D721Med (cell line): Measurements from ENCODE around the gene SEBOX.

ENCODE experiments used
- DNase-seq: peaks from one replicate; pipeline ENCODE4 v3.0.0; 2011; ENCODE audit warnings: low spot score; ENCODE audit not compliant: insufficient read length
- FAIRE-seq: peaks from 2 replicates; lab custom pipeline; 2011; peaks lifted over from hg19 to GRCh38; lab: Jason Lieb, UNC
- CTCF ChIP-seq: IDR thresholded peaks from 2 replicates; pipeline ENCODE4 v1.5.1; 2012; ENCODE audit warnings: mild to moderate bottlenecking, control low read depth; ENCODE audit not compliant: insufficient read depth; ENCODE audit errors: missing control alignments

SEBOX gene

DNA sequence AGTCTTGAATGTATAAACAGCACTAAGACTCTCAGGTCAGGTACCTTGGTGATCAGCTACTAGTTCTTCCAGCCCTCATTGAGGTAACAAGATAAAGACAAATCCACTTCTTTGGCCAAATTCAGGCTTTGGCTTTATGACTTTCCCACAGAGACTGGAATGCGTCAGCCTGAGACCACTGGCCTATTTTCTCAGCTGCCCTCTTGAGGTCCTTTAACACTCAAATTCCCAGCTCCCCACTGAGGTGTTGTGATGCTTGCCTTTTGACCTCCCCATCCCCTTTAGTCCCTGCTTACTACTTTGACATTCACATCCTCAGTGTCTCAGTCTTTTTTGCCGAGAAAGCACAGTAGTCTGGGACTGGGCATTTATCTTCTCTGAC is 18.8 kb downstream of the SEBOX start:
- FAIRE-seq = no peak
- DNase-seq = no peak
- no peak for TF ChIP-seq CTCF

DNA sequence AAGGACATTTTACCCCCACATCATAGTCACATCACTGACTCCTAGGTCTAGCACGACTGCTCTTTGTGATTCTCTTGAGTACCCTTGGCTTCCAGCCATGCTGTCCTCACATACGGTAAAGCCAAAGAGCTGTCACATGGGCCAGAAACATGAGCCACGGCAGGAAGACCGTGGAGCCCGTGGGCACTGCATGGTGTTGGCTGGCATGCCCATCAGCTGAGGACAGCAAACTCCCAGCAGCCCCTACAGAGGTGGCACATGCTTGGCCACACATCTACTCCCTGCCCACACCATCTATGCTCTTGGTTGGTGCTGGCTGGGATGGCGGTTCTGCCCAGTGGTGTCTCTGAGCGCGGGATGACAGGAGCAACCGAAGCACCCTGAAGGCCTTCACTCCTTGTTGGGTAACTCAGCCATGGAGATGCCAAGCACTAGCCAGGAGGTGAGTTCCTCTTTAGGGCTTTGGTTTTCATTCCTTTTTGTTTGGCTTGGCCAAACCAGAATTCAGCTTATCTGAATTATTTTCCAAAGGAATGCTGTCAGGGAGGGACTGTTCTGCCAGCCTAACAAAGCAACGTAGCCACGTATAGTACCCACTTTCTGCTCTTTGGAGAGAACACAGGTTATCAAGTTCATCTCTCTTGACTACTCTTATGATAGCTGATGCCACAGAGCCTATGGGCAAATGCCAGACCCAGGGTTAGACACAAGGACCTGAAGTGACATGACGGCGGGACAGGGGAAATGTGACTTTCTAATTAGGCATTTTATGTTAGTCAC is 19.4 kb downstream of the SEBOX start:
- no peak for TF ChIP-seq CTCF
- FAIRE-seq = no peak
- no peak for DNase-seq

- no peak for DNase-seq
- FAIRE-seq = no peak
- TF ChIP-seq CTCF = no peak
Measured at GRCh38 chr17:28344435-28344901, 20.5 kb downstream of the SEBOX start.

- DNase-seq = no peak
- no peak for TF ChIP-seq CTCF
- no peak for FAIRE-seq
Measured at GRCh38 chr17:28344011-28344410, 21.0 kb downstream of the SEBOX start.

- FAIRE-seq = no peak
- DNase-seq = no peak
- TF ChIP-seq CTCF = no peak
Measured at GRCh38 chr17:28343491-28343932, 21.5 kb downstream of the SEBOX start.

DNA sequence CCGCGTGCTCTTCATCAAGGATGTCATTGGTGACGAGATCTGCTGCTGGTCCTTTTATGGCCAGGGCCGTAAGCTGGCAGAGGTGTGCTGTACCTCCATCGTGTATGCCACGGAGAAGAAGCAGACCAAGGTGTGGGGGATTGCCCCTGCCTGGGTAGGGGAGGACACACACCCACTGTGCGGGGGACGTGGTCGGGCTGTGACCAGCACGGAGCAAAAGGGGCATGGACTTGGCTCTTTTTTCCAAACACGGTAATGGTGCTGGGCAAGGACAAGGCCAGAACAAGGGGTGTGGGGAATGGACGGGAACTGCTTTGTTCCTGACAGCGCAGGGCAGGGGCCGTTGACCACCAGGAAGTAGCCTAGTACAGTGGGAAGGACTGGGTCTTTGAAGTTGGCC is 22.7 kb downstream of the SEBOX start:
- TF ChIP-seq CTCF = no peak
- DNase-seq = no peak
- no peak for FAIRE-seq

DNA sequence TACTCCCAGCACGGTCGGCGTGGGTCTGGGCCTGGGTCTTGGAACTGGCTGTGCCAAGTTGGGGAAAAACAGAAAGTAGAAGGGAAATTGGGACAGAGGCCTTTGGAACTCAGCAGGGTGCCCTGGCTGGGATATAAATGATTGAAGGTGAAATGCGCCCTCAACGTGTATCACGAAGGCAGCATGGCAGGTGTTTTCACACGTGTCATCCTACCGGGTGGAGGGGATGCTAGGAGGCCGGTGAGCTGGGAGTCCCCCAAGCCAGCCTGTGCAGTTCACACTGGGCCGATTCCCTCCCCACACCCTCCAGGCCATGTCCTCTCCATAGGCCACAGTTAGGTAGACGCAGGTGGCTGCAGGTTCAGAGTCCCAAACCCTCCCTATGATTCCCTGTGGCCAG is 23.5 kb downstream of the SEBOX start:
- no peak for DNase-seq
- TF ChIP-seq CTCF = no peak
- no peak for FAIRE-seq
